A673 (cell line): ENCODE data around the gene USP40. TPM values are rescaled to one million over a fixed set of nuclear protein-coding genes. Genes with fewer than 3 reads are reported as not detected.

Source experiments
- BruUV-seq: library from RNA; stranded (reverse); fragments of 400-500 nt; replicated peaks from 2 replicates; lab custom pipeline; 2021; lab: Mats Ljungman, UMichigan
- CTCF ChIA-PET: fragments of 300-600 bp; sonication (Branson Sonifier 250); formaldehyde crosslinking; loops from one replicate; lab custom pipeline; 2022; ENCODE audit warnings: antibody characterized with exemption; lab: Charles Lee
- POLR2A ChIA-PET: fragments of 300-600 bp; sonication (Branson Sonifier 250); formaldehyde crosslinking; loops from one replicate; lab custom pipeline; 2022; ENCODE audit warnings: antibody characterized with exemption; ENCODE audit not compliant: low non-redundant PET; lab: Charles Lee
- DNase-seq: peaks from one replicate; pipeline ENCODE4 v3.0.0-alpha.2; 2015; ENCODE audit warnings: low spot score
- H3K27ac ChIP-seq: fragments of 200-600 bp; sonication (generic); 2 replicates; pipeline ENCODE4 v1.5.1; 2016; ENCODE audit warnings: mixed run types, low read depth, mild to moderate bottlenecking, mixed read lengths, antibody characterized with exemption, low read length; ENCODE audit not compliant: poor library complexity, severe bottlenecking
- H3K27me3 ChIP-seq: fragments of 200-600 bp; sonication (generic); replicated peaks from 2 replicates; pipeline ENCODE4 v1.6.1; 2017; ENCODE audit warnings: mixed run types, low read depth, mild to moderate bottlenecking, mixed read lengths, antibody characterized with exemption, low read length; ENCODE audit not compliant: insufficient read depth, poor library complexity
- H3K36me3 ChIP-seq: fragments of 200-600 bp; sonication (generic); 2 replicates; pipeline ENCODE4 v1.6.1; 2016; ENCODE audit warnings: mixed run types, mild to moderate bottlenecking, mixed read lengths, antibody characterized with exemption, low read length; ENCODE audit not compliant: insufficient read depth, poor library complexity, severe bottlenecking
- H3K4me1 ChIP-seq: fragments of 200-600 bp; sonication (generic); 2 replicates; pipeline ENCODE4 v1.6.1; 2017; ENCODE audit warnings: mixed run types, mild to moderate bottlenecking, mixed read lengths, antibody characterized with exemption, low read length; ENCODE audit not compliant: insufficient read depth, poor library complexity, severe bottlenecking
- H3K4me3 ChIP-seq: fragments of 200-600 bp; sonication (generic); 2 replicates; pipeline ENCODE4 v1.5.1; 2016; ENCODE audit warnings: low read depth, mixed run types, mild to moderate bottlenecking, mixed read lengths, low read length; ENCODE audit not compliant: poor library complexity, severe bottlenecking
- H3K9me3 ChIP-seq: fragments of 200-600 bp; sonication (generic); 2 replicates; pipeline ENCODE4 v1.6.1; 2016; ENCODE audit warnings: mixed run types, low read depth, mild to moderate bottlenecking, mixed read lengths, antibody characterized with exemption, low read length; ENCODE audit not compliant: poor library complexity, severe bottlenecking
- EZH2 ChIP-seq: fragments of 200-600 bp; sonication (generic); IDR thresholded peaks from 2 replicates; pipeline ENCODE4 v1.6.1; 2017; ENCODE audit warnings: borderline replicate concordance, low read depth, mild to moderate bottlenecking, mixed read lengths, antibody characterized with exemption, low read length; ENCODE audit not compliant: poor library complexity, severe bottlenecking
- intact Hi-C: fragments of 100-400 bp; cut with micrococcal nuclease; formaldehyde crosslinking; loops from one replicate; pipeline ENCODE4 v1.10.0; 2022; ENCODE audit not compliant: unreplicated experiment
- total RNA-seq: library from RNA; stranded (reverse); gene quantifications from 2 replicates; pipeline ENCODE4 v1.2.3, GENCODE V29; 2021
- TF ChIP-seq, protein P1 (sequence below): fragments of 300-800, 200-600 bp; sonication (generic); conservative IDR thresholded peaks from 2 replicates; pipeline ENCODE4 v1.5.1; 2017; ENCODE audit warnings: low read depth, mild to moderate bottlenecking, antibody characterized with exemption, low read length, moderate library complexity, mixed read lengths

USP40 gene
- total RNA-seq, 1 experiment from 2014 or later = 29.6 TPM

DNA sequence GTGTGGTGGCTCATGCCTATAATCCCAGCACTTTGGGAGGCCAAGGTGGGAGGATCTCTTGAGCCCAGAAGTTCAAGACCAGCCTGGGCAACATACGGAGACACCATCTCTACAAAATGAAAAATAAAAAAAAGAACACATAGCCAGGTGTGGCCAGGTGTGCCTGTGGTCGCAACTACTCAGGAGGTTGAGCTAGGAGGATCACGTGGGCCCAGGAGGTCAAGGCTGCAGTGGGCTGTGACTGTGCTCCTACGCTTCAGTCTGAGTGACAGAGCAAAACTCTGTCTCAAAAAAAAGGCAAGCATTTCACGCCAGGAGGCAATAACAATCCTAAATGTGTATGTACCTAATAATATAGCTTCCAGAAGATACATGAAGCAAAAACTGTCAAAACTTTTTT is 27.8 kb downstream of the USP40 start:
- intact Hi-C loops = no loop called here
- BruUV-seq = no TSS peak
- ChIA-PET POLR2A (no interaction called here), CTCF (no interaction called here)
- DNase-seq = no peak
- Histone ChIP-seq H3K27me3 (no peaks in the 10 kb centered on the region), H3K9me3 (no peaks in the 10 kb centered on the region), H3K4me3 (no peak overlapping the region), H3K36me3 (no peaks in the 10 kb centered on the region), H3K27ac (no peak overlapping the region), H3K4me1 (no peaks in the 10 kb centered on the region)
- TF ChIP-seq, protein P1, sequence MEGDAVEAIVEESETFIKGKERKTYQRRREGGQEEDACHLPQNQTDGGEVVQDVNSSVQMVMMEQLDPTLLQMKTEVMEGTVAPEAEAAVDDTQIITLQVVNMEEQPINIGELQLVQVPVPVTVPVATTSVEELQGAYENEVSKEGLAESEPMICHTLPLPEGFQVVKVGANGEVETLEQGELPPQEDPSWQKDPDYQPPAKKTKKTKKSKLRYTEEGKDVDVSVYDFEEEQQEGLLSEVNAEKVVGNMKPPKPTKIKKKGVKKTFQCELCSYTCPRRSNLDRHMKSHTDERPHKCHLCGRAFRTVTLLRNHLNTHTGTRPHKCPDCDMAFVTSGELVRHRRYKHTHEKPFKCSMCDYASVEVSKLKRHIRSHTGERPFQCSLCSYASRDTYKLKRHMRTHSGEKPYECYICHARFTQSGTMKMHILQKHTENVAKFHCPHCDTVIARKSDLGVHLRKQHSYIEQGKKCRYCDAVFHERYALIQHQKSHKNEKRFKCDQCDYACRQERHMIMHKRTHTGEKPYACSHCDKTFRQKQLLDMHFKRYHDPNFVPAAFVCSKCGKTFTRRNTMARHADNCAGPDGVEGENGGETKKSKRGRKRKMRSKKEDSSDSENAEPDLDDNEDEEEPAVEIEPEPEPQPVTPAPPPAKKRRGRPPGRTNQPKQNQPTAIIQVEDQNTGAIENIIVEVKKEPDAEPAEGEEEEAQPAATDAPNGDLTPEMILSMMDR = no peak
- no peak for TF ChIP-seq EZH2

DNA sequence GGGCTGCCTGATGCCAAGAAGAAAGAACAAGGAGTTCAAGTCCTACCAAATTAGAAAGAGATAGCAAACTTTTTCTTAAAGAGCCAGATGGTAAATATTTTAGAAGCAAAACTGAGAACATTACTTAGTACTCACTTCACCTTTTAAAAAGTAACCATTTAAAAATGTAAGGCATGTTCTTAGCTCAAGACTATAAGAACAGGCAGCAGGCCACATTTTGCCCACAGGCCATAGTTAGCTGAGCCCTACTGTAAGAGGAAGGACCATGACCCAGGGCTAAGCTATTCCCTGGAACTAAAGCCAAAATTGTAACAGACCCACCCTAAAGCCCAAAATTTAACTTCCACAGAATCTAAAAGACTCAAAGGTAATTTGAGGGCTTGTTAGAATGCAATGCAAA is 31.3 kb downstream of the USP40 start:
- BruUV-seq = no TSS peak
- no peak for DNase-seq
- Histone ChIP-seq H3K27me3 (no peaks in the 10 kb centered on the region), H3K9me3 (no peaks in the 10 kb centered on the region), H3K4me3 (no peak overlapping the region), H3K4me1 (no peaks in the 10 kb centered on the region), H3K36me3 (peaks cover 3% of the 10 kb centered on the region), H3K27ac (no peak overlapping the region)
- CTCF ChIA-PET = no interaction called here
- TF ChIP-seq, protein P1 = no peak
- no peak for TF ChIP-seq EZH2
- intact Hi-C loops = no loop called here
- POLR2A ChIA-PET = no interaction called here

DNA sequence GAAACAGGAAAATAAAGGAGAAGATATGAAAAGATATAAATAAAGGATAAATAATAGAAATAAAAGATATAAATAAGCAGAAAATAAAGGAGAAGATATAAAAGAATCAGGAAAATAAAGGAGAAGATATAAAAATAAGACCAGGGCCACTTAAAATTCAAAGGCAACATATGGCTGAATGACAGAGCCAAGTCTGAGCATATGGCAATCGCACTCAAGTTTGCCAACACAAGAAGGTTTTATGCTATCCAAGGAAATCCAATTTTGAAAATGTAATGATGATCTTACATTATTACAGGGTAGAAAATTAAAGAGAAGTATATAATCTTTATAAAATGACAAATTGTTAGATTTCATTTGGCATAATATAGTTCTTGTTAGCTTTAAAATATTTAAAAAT is 33.6 kb downstream of the USP40 start:
- H3K4me1 ChIP-seq = no peaks in the 10 kb centered on the region
- POLR2A ChIA-PET = no interaction called here
- BruUV-seq = no TSS peak
- H3K27me3 ChIP-seq = no peaks in the 10 kb centered on the region
- peaks cover 3% of the 10 kb centered on the region for H3K36me3 ChIP-seq
- H3K27ac ChIP-seq = no peak overlapping the region
- no peaks in the 10 kb centered on the region for H3K9me3 ChIP-seq
- TF ChIP-seq, protein P1 = no peak
- TF ChIP-seq EZH2 = no peak
- CTCF ChIA-PET = no interaction called here
- no peak overlapping the region for H3K4me3 ChIP-seq
- intact Hi-C loops = no loop called here
- DNase-seq = no peak
